H9 (cell line): Measurements from ENCODE around the gene QPRT. TPM values are rescaled to one million over a fixed set of nuclear protein-coding genes. Genes with fewer than 3 reads are reported as not detected.
A peak's percentile ranks its signal among the peaks of the same experiment; 100 is the strongest.
"Not testable (repeated sequence)": the region's sequence is repeated elsewhere in the genome, so short reads cannot be mapped to it uniquely, and the experiment has no call there.

ENCODE experiments used
- DNase-seq: peaks from one replicate; pipeline ENCODE4 v3.0.0-alpha.2; 2017
- H2AFZ ChIP-seq: one replicate; pipeline ENCODE4 v1.6.1; 2013; ENCODE audit warnings: mild to moderate bottlenecking, low read length, control low read depth, moderate library complexity
- H2AK5ac ChIP-seq: 2 replicates; pipeline ENCODE4 v1.6.1; 2013; ENCODE audit warnings: low read length, control low read depth, mixed read lengths; ENCODE audit not compliant: insufficient read length
- H2BK120ac ChIP-seq: one replicate; pipeline ENCODE4 v1.6.1; 2013; ENCODE audit warnings: low read depth, mild to moderate bottlenecking, low read length, control low read depth, inconsistent platforms; ENCODE audit not compliant: poor library complexity, severe bottlenecking
- H2BK12ac ChIP-seq: 2 replicates; pipeline ENCODE4 v1.6.1; 2013; ENCODE audit warnings: low read length, control low read depth, mixed read lengths, low read depth; ENCODE audit not compliant: insufficient read length
- H2BK15ac ChIP-seq: 2 replicates; pipeline ENCODE4 v1.6.1; 2013; ENCODE audit warnings: low read depth, low read length, control low read depth
- H2BK20ac ChIP-seq: one replicate; pipeline ENCODE4 v1.6.1; 2013; ENCODE audit warnings: low read depth, mild to moderate bottlenecking, low read length, control low read depth, inconsistent platforms; ENCODE audit not compliant: poor library complexity, severe bottlenecking
- H2BK5ac ChIP-seq: 2 replicates; pipeline ENCODE4 v1.6.1; 2013; ENCODE audit warnings: low read length, control low read depth, mixed read lengths; ENCODE audit not compliant: insufficient read length
- H3K14ac ChIP-seq: 2 replicates; pipeline ENCODE4 v1.6.1; 2013; ENCODE audit warnings: low read length, control low read depth; ENCODE audit not compliant: insufficient read depth
- H3K18ac ChIP-seq: 2 replicates; pipeline ENCODE4 v1.6.1; 2013; ENCODE audit warnings: low read depth, mild to moderate bottlenecking, mixed read lengths, low read length, control low read depth; ENCODE audit not compliant: insufficient read length
- H3K23ac ChIP-seq: 2 replicates; pipeline ENCODE4 v1.6.1; 2013; ENCODE audit warnings: low read length, control low read depth, mixed read lengths, low read depth; ENCODE audit not compliant: insufficient read length
- H3K23me2 ChIP-seq: 2 replicates; pipeline ENCODE4 v1.6.1; 2013; ENCODE audit warnings: low read depth, mild to moderate bottlenecking, mixed read lengths, low read length, control low read depth; ENCODE audit not compliant: insufficient read length, poor library complexity, severe bottlenecking
- H3K27ac ChIP-seq: 2 replicates; pipeline ENCODE4 v1.5.1; 2013; ENCODE audit warnings: low read length, control low read depth, mixed read lengths, low read depth; ENCODE audit not compliant: insufficient read length
- H3K27me3 ChIP-seq: 2 replicates; pipeline ENCODE4 v1.6.1; 2013; ENCODE audit warnings: low read length, control low read depth, inconsistent platforms; ENCODE audit not compliant: insufficient read depth
- H3K4ac ChIP-seq: 2 replicates; pipeline ENCODE4 v1.6.1; 2013; ENCODE audit warnings: low read depth, mild to moderate bottlenecking, control low read depth, inconsistent platforms, low read length, moderate library complexity
- H3K4me1 ChIP-seq: 2 replicates; pipeline ENCODE4 v1.6.1; 2013; ENCODE audit warnings: low read length, control low read depth, inconsistent platforms; ENCODE audit not compliant: insufficient read depth
- H3K4me2 ChIP-seq: 2 replicates; pipeline ENCODE4 v1.6.1; 2013; ENCODE audit warnings: low read length, control low read depth, mixed read lengths; ENCODE audit not compliant: insufficient read length, insufficient read depth
- H3K56ac ChIP-seq: 2 replicates; pipeline ENCODE4 v1.6.1; 2013; ENCODE audit warnings: low read depth, mild to moderate bottlenecking, mixed read lengths, low read length, control low read depth; ENCODE audit not compliant: insufficient read length
- H3K79me1 ChIP-seq: 2 replicates; pipeline ENCODE4 v1.6.1; 2013; ENCODE audit warnings: low read depth, mild to moderate bottlenecking, moderate library complexity, low read length, control low read depth, inconsistent platforms; ENCODE audit not compliant: insufficient read depth, poor library complexity, severe bottlenecking
- H3K79me2 ChIP-seq: 2 replicates; pipeline ENCODE4 v1.6.1; 2013; ENCODE audit warnings: low read length, control low read depth, inconsistent platforms; ENCODE audit not compliant: insufficient read depth
- H3K9ac ChIP-seq: 2 replicates; pipeline ENCODE4 v1.6.1; 2013; ENCODE audit warnings: low read length, control low read depth, mixed read lengths; ENCODE audit not compliant: insufficient read length; ENCODE audit errors: extremely low read depth
- H3K9me3 ChIP-seq: one replicate; pipeline ENCODE4 v1.6.1; 2013; ENCODE audit warnings: low read depth, low read length, inconsistent platforms; ENCODE audit not compliant: control insufficient read depth
- H3T11ph ChIP-seq: one replicate; pipeline ENCODE4 v1.6.1; 2013; ENCODE audit warnings: mild to moderate bottlenecking, low read length, control low read depth, inconsistent platforms
- H4K20me1 ChIP-seq: one replicate; pipeline ENCODE4 v1.6.1; 2013; ENCODE audit not compliant: control insufficient read depth, insufficient read length, insufficient read depth
- H4K5ac ChIP-seq: 2 replicates; pipeline ENCODE4 v1.6.1; 2013; ENCODE audit warnings: low read depth, mild to moderate bottlenecking, mixed read lengths, low read length, control low read depth; ENCODE audit not compliant: insufficient read length
- H4K8ac ChIP-seq: replicated peaks from 2 replicates; pipeline ENCODE4 v1.6.1; 2013; ENCODE audit warnings: low read length, control low read depth, mixed read lengths, low read depth; ENCODE audit not compliant: insufficient read length
- H4K91ac ChIP-seq: 2 replicates; pipeline ENCODE4 v1.6.1; 2013; ENCODE audit warnings: low read depth, mild to moderate bottlenecking, moderate library complexity, mixed read lengths, low read length, control low read depth; ENCODE audit not compliant: insufficient read length
- H3K27ac Mint-ChIP-seq, 3 experiments: 2 replicates in 2 of 3; 3 replicates in 1 of 3; pipeline ENCODE4 v1.8.0; 2020 to 2021; ENCODE audit warnings: mixed read lengths in 3 of 3, mild to moderate bottlenecking in 1 of 3, moderate library complexity in 1 of 3
- H3K27me3 Mint-ChIP-seq: 2 replicates; pipeline ENCODE4 v1.8.0; 2021; ENCODE audit warnings: low read depth, mild to moderate bottlenecking, moderate library complexity, mixed read lengths
- H3K36me3 Mint-ChIP-seq, 3 experiments: 2 replicates in 2 of 3; 3 replicates in 1 of 3; pipeline ENCODE4 v1.8.0; 2020 to 2021; ENCODE audit warnings: low read depth in 3 of 3, mixed read lengths in 3 of 3; ENCODE audit not compliant: insufficient read depth in 1 of 3
- H3K4me1 Mint-ChIP-seq, 2 experiments: 2 replicates each; pipeline ENCODE4 v1.8.0; 2020; ENCODE audit warnings: mixed read lengths in 2 of 2
- H3K4me3 Mint-ChIP-seq, 2 experiments: 2 replicates in 1 of 2; 3 replicates in 1 of 2; pipeline ENCODE4 v1.8.0; 2020 to 2021; ENCODE audit warnings: mild to moderate bottlenecking in 2 of 2, mixed read lengths in 2 of 2, moderate library complexity in 1 of 2
- H3K9me3 Mint-ChIP-seq, 2 experiments: 2 replicates in 1 of 2; 3 replicates in 1 of 2; pipeline ENCODE4 v1.8.0; 2020; ENCODE audit warnings: mild to moderate bottlenecking in 2 of 2, mixed read lengths in 2 of 2, moderate library complexity in 1 of 2
- WGBS: extraction: QIAGEN DNeasy Blood & Tissue Kit; methylation state at CpG from one replicate; pipeline ENCODE4 v1.1.7; 2013; ENCODE audit warnings: missing lambda C conversion rate, low lambda C conversion rate, mixed read lengths; ENCODE audit not compliant: insufficient read length; ENCODE audit errors: extremely low coverage; 5-methylcytosine and 5-hydroxymethylcytosine counted together
- total RNA-seq: library from RNA; stranded (reverse); gene quantifications from 2 replicates; pipeline ENCODE4 v1.2.1, GENCODE V29; 2021
- TF ChIP-seq, protein P1 (sequence below): fragments of 200-600 bp; sonication (generic); conservative IDR thresholded peaks from 3 replicates; pipeline ENCODE4 v1.8.0; 2021; ENCODE audit warnings: antibody characterized with exemption, mild to moderate bottlenecking

QPRT gene
- total RNA-seq, 1 experiment from 2014 or later: 107 TPM

GRCh38 chr16:29721167-29721879, 42.3 kb downstream of the QPRT start:
- not testable (repeated sequence) for H2BK120ac ChIP-seq, H3K27me3 Mint-ChIP-seq, H3K14ac ChIP-seq, H2BK15ac ChIP-seq, H3K9ac ChIP-seq, H3K27me3 ChIP-seq, H2BK20ac ChIP-seq, H3K27ac ChIP-seq, H3K56ac ChIP-seq, H2BK12ac ChIP-seq, H2AFZ ChIP-seq, H3K9me3 ChIP-seq, H2BK5ac ChIP-seq, H4K91ac ChIP-seq, H3K23me2 ChIP-seq, H3T11ph ChIP-seq, H3K4ac ChIP-seq, H3K79me1 ChIP-seq, H4K20me1 ChIP-seq, H4K5ac ChIP-seq, H3K4me2 ChIP-seq, H3K9me3 Mint-ChIP-seq, H4K8ac ChIP-seq, H3K23ac ChIP-seq, H3K18ac ChIP-seq, H3K4me1 ChIP-seq, H2AK5ac ChIP-seq, H3K4me3 Mint-ChIP-seq
- DNase-seq: peak; percentile 79
- TF ChIP-seq, protein P1, sequence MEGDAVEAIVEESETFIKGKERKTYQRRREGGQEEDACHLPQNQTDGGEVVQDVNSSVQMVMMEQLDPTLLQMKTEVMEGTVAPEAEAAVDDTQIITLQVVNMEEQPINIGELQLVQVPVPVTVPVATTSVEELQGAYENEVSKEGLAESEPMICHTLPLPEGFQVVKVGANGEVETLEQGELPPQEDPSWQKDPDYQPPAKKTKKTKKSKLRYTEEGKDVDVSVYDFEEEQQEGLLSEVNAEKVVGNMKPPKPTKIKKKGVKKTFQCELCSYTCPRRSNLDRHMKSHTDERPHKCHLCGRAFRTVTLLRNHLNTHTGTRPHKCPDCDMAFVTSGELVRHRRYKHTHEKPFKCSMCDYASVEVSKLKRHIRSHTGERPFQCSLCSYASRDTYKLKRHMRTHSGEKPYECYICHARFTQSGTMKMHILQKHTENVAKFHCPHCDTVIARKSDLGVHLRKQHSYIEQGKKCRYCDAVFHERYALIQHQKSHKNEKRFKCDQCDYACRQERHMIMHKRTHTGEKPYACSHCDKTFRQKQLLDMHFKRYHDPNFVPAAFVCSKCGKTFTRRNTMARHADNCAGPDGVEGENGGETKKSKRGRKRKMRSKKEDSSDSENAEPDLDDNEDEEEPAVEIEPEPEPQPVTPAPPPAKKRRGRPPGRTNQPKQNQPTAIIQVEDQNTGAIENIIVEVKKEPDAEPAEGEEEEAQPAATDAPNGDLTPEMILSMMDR: peak; percentile 60
- Mint-ChIP-seq H3K27ac (peak overlapping the region in 2 of 3 experiments; percentile 82 to 92; a peak in 5 of 7 replicates), H3K36me3 (peaks cover 35 to 54% (median 40%) of the 10 kb centered on the region in 3 experiments), H3K4me1 (peaks cover 34 to 40% of the 10 kb centered on the region in 2 experiments)
- no CpG with 5 or more reads among the region's 24 CpGs for WGBS
- H3K79me2 ChIP-seq: peaks cover 11% of the 10 kb centered on the region; the same call in 1 of the 2 replicates
